DND-41 (cell line): Measurements from ENCODE around the gene WDR93.

Experiments used
- ATAC-seq: fragments of 200-7000 bp; cut with Tn5 transposase; 3 replicates; pipeline ENCODE4 v1.9.1; 2021; ENCODE audit warnings: low read depth; ENCODE audit not compliant: insufficient read depth
- DNase-seq: peaks from one replicate; pipeline ENCODE4 v3.0.0-alpha.2; 2020
- H2AFZ ChIP-seq: 2 replicates; pipeline ENCODE4 v1.6.0; 2012; ENCODE audit warnings: low read depth, low read length
- H3K27ac ChIP-seq: 2 replicates; pipeline ENCODE4 v1.5.1; 2012; ENCODE audit warnings: low read length, inconsistent platforms
- H3K27me3 ChIP-seq: fragments of 200-600 bp; sonication (generic); 2 replicates; pipeline ENCODE4 v1.6.0; 2012; ENCODE audit warnings: low read length, mild to moderate bottlenecking, inconsistent platforms; ENCODE audit not compliant: insufficient read depth, poor library complexity
- H3K36me3 ChIP-seq: 2 replicates; pipeline ENCODE4 v1.5.1; 2012; ENCODE audit warnings: low read length, inconsistent platforms; ENCODE audit not compliant: insufficient read depth
- H3K4me1 ChIP-seq: 2 replicates; pipeline ENCODE4 v1.5.1; 2012; ENCODE audit warnings: mild to moderate bottlenecking, low read length; ENCODE audit not compliant: insufficient read depth
- H3K4me2 ChIP-seq: 2 replicates; pipeline ENCODE4 v1.6.0; 2012; ENCODE audit warnings: mild to moderate bottlenecking, moderate library complexity, low read length, inconsistent platforms; ENCODE audit not compliant: insufficient read depth
- H3K4me3 ChIP-seq, 2 experiments: fragments of 200-600 bp in 1 of 2; shearing (Covaris generic) in 1 of 2; 2 replicates each; pipeline ENCODE4 v1.5.1; 2012 to 2016; ENCODE audit warnings: inconsistent platforms in 2 of 2, low read length in 2 of 2, mild to moderate bottlenecking in 2 of 2, low read depth in 1 of 2, moderate library complexity in 1 of 2
- H3K79me2 ChIP-seq: 2 replicates; pipeline ENCODE4 v1.6.0; 2012; ENCODE audit warnings: low read length, inconsistent platforms; ENCODE audit not compliant: insufficient read depth
- H3K9ac ChIP-seq: 2 replicates; pipeline ENCODE4 v1.6.0; 2012; ENCODE audit warnings: low read depth, mild to moderate bottlenecking, inconsistent platforms, low read length, moderate library complexity
- H3K9me3 ChIP-seq: 2 replicates; pipeline ENCODE4 v1.5.1; 2012; ENCODE audit warnings: low read length, moderate library complexity, mild to moderate bottlenecking, inconsistent platforms; ENCODE audit not compliant: insufficient read depth, severe bottlenecking
- H4K20me1 ChIP-seq: 2 replicates; pipeline ENCODE4 v1.6.0; 2012; ENCODE audit warnings: low read length; ENCODE audit not compliant: insufficient read depth
- EZH2 ChIP-seq: IDR thresholded peaks from 3 replicates; pipeline ENCODE4 v1.6.1; 2012; ENCODE audit warnings: borderline replicate concordance, low read depth, mild to moderate bottlenecking, moderate library complexity, low read length, inconsistent platforms; ENCODE audit not compliant: severe bottlenecking
- TF ChIP-seq, protein P1 (sequence below): IDR thresholded peaks from 2 replicates; pipeline ENCODE4 v1.5.1; 2012; ENCODE audit warnings: borderline replicate concordance, low read length, moderate library complexity, mild to moderate bottlenecking; ENCODE audit not compliant: poor library complexity, severe bottlenecking; ENCODE audit errors: extremely low read depth

WDR93 gene

DNA sequence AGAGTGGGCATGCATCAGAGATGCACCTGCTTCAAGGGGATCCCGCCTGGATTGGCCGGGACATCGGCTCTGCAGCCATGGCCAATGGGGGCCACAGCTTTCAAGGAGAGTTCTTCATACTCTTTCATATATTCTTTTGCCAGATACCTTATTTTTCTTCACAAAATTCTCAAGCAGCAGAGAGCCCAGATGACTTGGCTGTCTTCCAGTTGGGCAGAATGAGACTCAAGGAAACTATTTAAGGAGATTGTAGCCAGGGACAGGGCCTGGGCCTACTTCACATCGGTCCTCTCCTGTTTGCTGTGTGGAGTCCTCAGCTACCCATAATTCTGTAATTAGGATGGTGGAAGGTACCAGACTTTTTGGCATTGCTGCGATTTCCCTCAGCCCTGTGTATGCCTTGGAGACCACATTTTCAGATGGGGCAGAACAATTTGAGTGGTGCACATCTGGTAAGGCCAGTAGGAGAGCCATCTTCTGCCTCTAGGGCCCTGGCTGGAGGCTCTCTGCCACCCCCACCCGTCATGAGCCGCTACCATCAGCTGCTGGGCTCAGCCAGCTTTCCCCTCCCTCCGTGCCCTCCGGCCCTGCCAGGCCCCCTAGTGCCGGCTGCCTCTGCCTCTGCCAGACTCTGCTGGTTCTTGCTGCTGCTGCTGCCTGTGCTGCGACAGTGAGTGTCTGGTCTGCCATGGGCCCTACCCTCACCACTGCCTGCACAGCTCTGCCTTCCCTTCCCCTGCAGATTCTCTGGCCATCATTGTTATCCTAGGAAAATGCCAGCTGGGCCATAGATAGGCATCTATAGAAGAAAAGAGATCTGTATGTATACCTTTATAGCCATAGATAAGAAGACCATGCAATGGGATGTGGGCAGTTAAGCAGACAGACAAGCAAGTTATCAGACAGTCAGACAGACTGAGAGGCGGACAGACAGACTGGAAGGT, 18.1 kb upstream of the WDR93 start:
- Histone ChIP-seq H3K27ac (no peak overlapping the region), H3K36me3 (no peaks in the 10 kb centered on the region), H4K20me1 (no peaks in the 10 kb centered on the region), H3K4me3 (no peak overlapping the region), H2AFZ (no peak overlapping the region), H3K9ac (no peak overlapping the region), H3K79me2 (no peaks in the 10 kb centered on the region), H3K27me3 (no peaks in the 10 kb centered on the region), H3K4me2 (no peak overlapping the region), H3K4me1 (no peaks in the 10 kb centered on the region), H3K9me3 (no peaks in the 10 kb centered on the region)
- ATAC-seq (no peak), DNase-seq (no peak)
- TF ChIP-seq, protein P1, sequence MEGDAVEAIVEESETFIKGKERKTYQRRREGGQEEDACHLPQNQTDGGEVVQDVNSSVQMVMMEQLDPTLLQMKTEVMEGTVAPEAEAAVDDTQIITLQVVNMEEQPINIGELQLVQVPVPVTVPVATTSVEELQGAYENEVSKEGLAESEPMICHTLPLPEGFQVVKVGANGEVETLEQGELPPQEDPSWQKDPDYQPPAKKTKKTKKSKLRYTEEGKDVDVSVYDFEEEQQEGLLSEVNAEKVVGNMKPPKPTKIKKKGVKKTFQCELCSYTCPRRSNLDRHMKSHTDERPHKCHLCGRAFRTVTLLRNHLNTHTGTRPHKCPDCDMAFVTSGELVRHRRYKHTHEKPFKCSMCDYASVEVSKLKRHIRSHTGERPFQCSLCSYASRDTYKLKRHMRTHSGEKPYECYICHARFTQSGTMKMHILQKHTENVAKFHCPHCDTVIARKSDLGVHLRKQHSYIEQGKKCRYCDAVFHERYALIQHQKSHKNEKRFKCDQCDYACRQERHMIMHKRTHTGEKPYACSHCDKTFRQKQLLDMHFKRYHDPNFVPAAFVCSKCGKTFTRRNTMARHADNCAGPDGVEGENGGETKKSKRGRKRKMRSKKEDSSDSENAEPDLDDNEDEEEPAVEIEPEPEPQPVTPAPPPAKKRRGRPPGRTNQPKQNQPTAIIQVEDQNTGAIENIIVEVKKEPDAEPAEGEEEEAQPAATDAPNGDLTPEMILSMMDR: no peak

DNA sequence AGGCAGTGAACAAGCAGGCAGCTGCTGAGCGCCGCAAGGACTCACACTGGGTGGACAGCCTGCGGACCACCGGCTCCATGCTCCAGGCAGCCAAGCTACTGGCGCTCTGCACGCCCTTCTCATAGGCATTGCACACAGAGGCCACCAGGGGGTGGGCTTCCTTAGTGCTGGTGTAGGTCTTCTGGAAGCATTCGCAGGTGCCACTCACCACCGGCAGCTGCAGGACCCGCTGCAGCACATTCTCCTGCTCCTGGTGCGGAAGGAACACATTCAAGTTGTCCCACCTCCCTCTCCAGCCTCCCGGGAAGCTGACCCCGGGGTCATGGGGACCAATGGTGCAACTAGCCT, 17.5 kb upstream of the WDR93 start:
- no peaks in the 10 kb centered on the region for H3K79me2 ChIP-seq
- no peak overlapping the region for H3K4me3 ChIP-seq
- H3K27me3 ChIP-seq: no peaks in the 10 kb centered on the region
- no peak overlapping the region for H2AFZ ChIP-seq
- TF ChIP-seq, protein P1: peak; percentile 71
- no peak for TF ChIP-seq EZH2
- no peak overlapping the region for H3K9ac ChIP-seq
- no peaks in the 10 kb centered on the region for H4K20me1 ChIP-seq
- H3K27ac ChIP-seq: no peak overlapping the region
- DNase-seq: peak; percentile 54
- no peaks in the 10 kb centered on the region for H3K4me1 ChIP-seq
- H3K36me3 ChIP-seq: no peaks in the 10 kb centered on the region
- no peaks in the 10 kb centered on the region for H3K9me3 ChIP-seq
- ATAC-seq: peak; percentile 86
- H3K4me2 ChIP-seq: no peak overlapping the region

DNA sequence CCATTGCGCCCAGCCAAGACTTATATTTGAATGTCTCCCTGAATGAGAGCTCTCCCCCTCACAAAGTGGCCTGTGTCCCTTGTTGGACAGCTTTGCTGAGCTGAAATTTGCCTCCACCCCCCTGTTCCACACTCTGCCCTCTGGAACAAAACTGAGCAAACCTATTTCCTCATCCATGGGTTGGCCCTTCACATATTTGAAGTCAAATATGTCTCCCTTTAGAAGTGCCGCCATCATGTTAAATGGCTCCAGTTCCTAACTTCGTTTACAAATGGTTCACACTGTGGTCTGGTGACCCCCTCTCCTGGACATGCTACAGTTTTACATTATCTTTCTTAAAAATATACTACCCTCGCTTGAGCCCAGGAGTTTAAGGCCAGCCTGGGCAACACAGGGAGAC, 16.1 kb upstream of the WDR93 start:
- Histone ChIP-seq H3K4me2 (no peak overlapping the region), H3K4me1 (no peaks in the 10 kb centered on the region), H3K9ac (no peak overlapping the region), H3K27me3 (no peaks in the 10 kb centered on the region), H3K4me3 (no peak overlapping the region), H3K9me3 (no peaks in the 10 kb centered on the region), H4K20me1 (no peaks in the 10 kb centered on the region), H2AFZ (no peak overlapping the region), H3K79me2 (no peaks in the 10 kb centered on the region), H3K36me3 (no peaks in the 10 kb centered on the region), H3K27ac (no peak overlapping the region)
- ATAC-seq (no peak), DNase-seq (no peak)
- no peak for TF ChIP-seq EZH2
- TF ChIP-seq, protein P1: no peak
